Endothelial cell of umbilical vein (primary cell): ENCODE data around the gene PFN3.

ENCODE experiments used
- EZH2 ChIP-seq: IDR thresholded peaks from 2 replicates; pipeline ENCODE4 v1.6.1; 2012; ENCODE audit warnings: borderline replicate concordance, low read depth, mild to moderate bottlenecking, moderate library complexity, low read length, inconsistent platforms; ENCODE audit not compliant: severe bottlenecking
- POLR2A ChIP-seq: IDR thresholded peaks from 2 replicates; pipeline ENCODE4 v1.6.1; 2012; ENCODE audit warnings: low read depth, mild to moderate bottlenecking, control low read depth, low read length

GRCh38 chr5:177368869-177369644, 31.4 kb downstream of the PFN3 start:
- TF ChIP-seq EZH2: no peak
- TF ChIP-seq POLR2A: no peak
